Astrocyte (in vitro differentiated cells and primary cell): Measurements from ENCODE around the gene ETNK1. TPM values are rescaled to one million over a fixed set of nuclear protein-coding genes. Genes with fewer than 3 reads are reported as not detected.
A peak's percentile ranks its signal among the peaks of the same experiment; 100 is the strongest.

Experiments
- DNase-seq: peaks from one replicate; pipeline ENCODE4 v3.0.0-alpha.2; 2010; ENCODE audit warnings: low read depth
- FAIRE-seq: peaks from 2 replicates; lab custom pipeline; 2011; peaks lifted over from hg19 to GRCh38; lab: Jason Lieb, UNC
- H2AFZ ChIP-seq: 2 replicates; pipeline ENCODE4 v1.6.0; 2012; ENCODE audit warnings: low read depth, low read length, inconsistent platforms
- H3K27ac ChIP-seq: 2 replicates; pipeline ENCODE4 v1.5.1; 2011; ENCODE audit warnings: low read depth, low read length, inconsistent platforms
- H3K27me3 ChIP-seq: 2 replicates; pipeline ENCODE4 v1.6.0; 2011; ENCODE audit warnings: low read length, inconsistent platforms; ENCODE audit not compliant: insufficient read depth
- H3K36me3 ChIP-seq: 2 replicates; pipeline ENCODE4 v1.5.1; 2011; ENCODE audit warnings: low read length, inconsistent platforms; ENCODE audit not compliant: insufficient read depth
- H3K4me1 ChIP-seq: 2 replicates; pipeline ENCODE4 v1.5.1; 2011; ENCODE audit warnings: low read length, inconsistent platforms; ENCODE audit not compliant: insufficient read depth
- H3K4me2 ChIP-seq: 2 replicates; pipeline ENCODE4 v1.6.0; 2012; ENCODE audit warnings: low read length, inconsistent platforms
- H3K4me3 ChIP-seq: 2 replicates; pipeline ENCODE4 v1.5.1; 2011; ENCODE audit warnings: low read depth, mild to moderate bottlenecking, low read length, inconsistent platforms; ENCODE audit not compliant: insufficient read depth
- H3K79me2 ChIP-seq: 2 replicates; pipeline ENCODE4 v1.6.0; 2012; ENCODE audit warnings: mild to moderate bottlenecking, low read length, inconsistent platforms; ENCODE audit not compliant: insufficient read depth
- H3K9ac ChIP-seq: 2 replicates; pipeline ENCODE4 v1.6.0; 2012; ENCODE audit warnings: mild to moderate bottlenecking, low read length, inconsistent platforms
- H3K9me3 ChIP-seq: 2 replicates; pipeline ENCODE4 v1.5.1; 2012; ENCODE audit warnings: low read depth, mild to moderate bottlenecking, low read length, inconsistent platforms; ENCODE audit not compliant: insufficient read depth
- H4K20me1 ChIP-seq: 2 replicates; pipeline ENCODE4 v1.6.0; 2012; ENCODE audit warnings: low read length, inconsistent platforms; ENCODE audit not compliant: insufficient read depth
- H3K27ac Mint-ChIP-seq: one replicate; pipeline ENCODE4 v1.8.0; 2021; ENCODE audit warnings: mild to moderate bottlenecking, mixed read lengths; ENCODE audit not compliant: unreplicated experiment
- H3K27me3 Mint-ChIP-seq: one replicate; pipeline ENCODE4 v1.8.0; 2021; ENCODE audit warnings: low read depth, mixed read lengths; ENCODE audit not compliant: unreplicated experiment
- H3K36me3 Mint-ChIP-seq: one replicate; pipeline ENCODE4 v1.8.0; 2021; ENCODE audit warnings: low read depth, mixed read lengths; ENCODE audit not compliant: unreplicated experiment
- H3K4me1 Mint-ChIP-seq: one replicate; pipeline ENCODE4 v1.8.0; 2021; ENCODE audit warnings: low read depth, mixed read lengths; ENCODE audit not compliant: unreplicated experiment
- H3K4me3 Mint-ChIP-seq: one replicate; pipeline ENCODE4 v1.8.0; 2021; ENCODE audit warnings: mild to moderate bottlenecking, moderate library complexity, mixed read lengths; ENCODE audit not compliant: unreplicated experiment
- H3K9me3 Mint-ChIP-seq: one replicate; pipeline ENCODE4 v1.8.0; 2021; ENCODE audit warnings: mild to moderate bottlenecking, mixed read lengths; ENCODE audit not compliant: unreplicated experiment
- EZH2 ChIP-seq: IDR thresholded peaks from 2 replicates; pipeline ENCODE4 v1.6.1; 2012; ENCODE audit warnings: mild to moderate bottlenecking, low read length, inconsistent platforms; ENCODE audit not compliant: insufficient read depth
- total RNA-seq: library from RNA; stranded (reverse); gene quantifications from 2 replicates; pipeline ENCODE4 v1.2.1, GENCODE V29; 2021
- TF ChIP-seq, protein P1 (sequence below): IDR thresholded peaks from 2 replicates; pipeline ENCODE4 v1.5.1; 2011; ENCODE audit warnings: low read depth, mild to moderate bottlenecking, inconsistent platforms, low read length, moderate library complexity; ENCODE audit not compliant: insufficient read depth

The ETNK1 gene
- total RNA-seq, 1 donor from 2014 or later: 50.0 TPM

DNA sequence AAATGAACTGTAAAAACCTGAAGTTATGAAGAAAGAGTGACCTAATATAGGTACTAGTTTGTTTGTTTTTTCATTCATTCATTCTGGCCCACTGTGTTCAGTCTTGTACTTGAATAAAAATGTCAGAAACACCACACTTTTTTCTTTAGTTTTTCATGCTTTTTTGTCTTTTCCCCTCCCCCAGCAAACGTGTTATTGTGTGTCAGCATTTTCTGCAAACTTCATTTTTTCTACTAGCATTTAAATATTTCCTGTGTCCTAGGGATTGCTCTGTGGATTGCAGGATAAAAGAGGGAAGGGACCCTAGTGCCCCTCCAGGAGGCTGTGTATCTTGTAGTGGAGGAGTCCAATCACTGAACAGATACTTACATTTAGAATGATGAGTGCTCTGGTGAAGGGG is 42.2 kb downstream of the ETNK1 start:
- H3K9ac ChIP-seq: no peak overlapping the region
- H3K27ac Mint-ChIP-seq: no peak overlapping the region
- H3K27ac ChIP-seq: no peak overlapping the region
- H4K20me1 ChIP-seq: no peaks in the 10 kb centered on the region
- no peak overlapping the region for H3K4me2 ChIP-seq
- no peaks in the 10 kb centered on the region for H3K36me3 Mint-ChIP-seq
- no peak for FAIRE-seq
- H3K36me3 ChIP-seq: peaks cover 9% of the 10 kb centered on the region
- no peaks in the 10 kb centered on the region for H3K27me3 Mint-ChIP-seq
- no peak overlapping the region for H3K4me3 Mint-ChIP-seq
- no peak for TF ChIP-seq EZH2
- TF ChIP-seq, protein P1, sequence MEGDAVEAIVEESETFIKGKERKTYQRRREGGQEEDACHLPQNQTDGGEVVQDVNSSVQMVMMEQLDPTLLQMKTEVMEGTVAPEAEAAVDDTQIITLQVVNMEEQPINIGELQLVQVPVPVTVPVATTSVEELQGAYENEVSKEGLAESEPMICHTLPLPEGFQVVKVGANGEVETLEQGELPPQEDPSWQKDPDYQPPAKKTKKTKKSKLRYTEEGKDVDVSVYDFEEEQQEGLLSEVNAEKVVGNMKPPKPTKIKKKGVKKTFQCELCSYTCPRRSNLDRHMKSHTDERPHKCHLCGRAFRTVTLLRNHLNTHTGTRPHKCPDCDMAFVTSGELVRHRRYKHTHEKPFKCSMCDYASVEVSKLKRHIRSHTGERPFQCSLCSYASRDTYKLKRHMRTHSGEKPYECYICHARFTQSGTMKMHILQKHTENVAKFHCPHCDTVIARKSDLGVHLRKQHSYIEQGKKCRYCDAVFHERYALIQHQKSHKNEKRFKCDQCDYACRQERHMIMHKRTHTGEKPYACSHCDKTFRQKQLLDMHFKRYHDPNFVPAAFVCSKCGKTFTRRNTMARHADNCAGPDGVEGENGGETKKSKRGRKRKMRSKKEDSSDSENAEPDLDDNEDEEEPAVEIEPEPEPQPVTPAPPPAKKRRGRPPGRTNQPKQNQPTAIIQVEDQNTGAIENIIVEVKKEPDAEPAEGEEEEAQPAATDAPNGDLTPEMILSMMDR: no peak
- no peaks in the 10 kb centered on the region for H3K27me3 ChIP-seq
- no peaks in the 10 kb centered on the region for H3K4me1 Mint-ChIP-seq
- no peak for DNase-seq
- H3K4me1 ChIP-seq: no peaks in the 10 kb centered on the region
- H3K9me3 ChIP-seq: no peaks in the 10 kb centered on the region
- H3K9me3 Mint-ChIP-seq: no peaks in the 10 kb centered on the region
- H3K4me3 ChIP-seq: no peak overlapping the region
- no peak overlapping the region for H2AFZ ChIP-seq
- no peaks in the 10 kb centered on the region for H3K79me2 ChIP-seq

DNA sequence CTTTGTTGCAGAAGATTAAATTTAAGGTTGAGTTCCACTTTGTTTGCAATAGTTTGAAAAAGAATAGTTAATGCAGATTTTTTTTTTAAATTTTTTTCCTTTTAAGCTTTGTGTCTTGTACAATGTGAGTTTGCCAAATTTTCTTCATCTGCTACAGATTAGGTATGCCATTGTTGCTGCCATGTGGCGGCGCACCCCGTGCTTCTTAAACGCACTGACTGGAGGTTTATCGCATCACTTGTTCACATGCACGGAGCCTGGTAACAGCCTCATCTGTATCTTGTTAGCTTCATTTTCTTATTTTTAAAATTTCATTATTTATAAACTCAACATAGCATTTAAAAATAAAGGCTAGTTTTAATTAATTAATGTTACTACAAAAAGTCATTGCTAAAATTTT is 43.5 kb downstream of the ETNK1 start:
- Histone ChIP-seq H3K27ac (no peak overlapping the region), H3K4me1 (peaks cover 5% of the 10 kb centered on the region), H3K79me2 (no peaks in the 10 kb centered on the region), H3K4me3 (no peak overlapping the region), H2AFZ (no peak overlapping the region), H3K9me3 (no peaks in the 10 kb centered on the region), H3K36me3 (peaks cover 5% of the 10 kb centered on the region), H4K20me1 (no peaks in the 10 kb centered on the region), H3K27me3 (no peaks in the 10 kb centered on the region), H3K4me2 (no peak overlapping the region), H3K9ac (no peak overlapping the region)
- Mint-ChIP-seq H3K36me3 (no peaks in the 10 kb centered on the region), H3K4me1 (peaks cover 10% of the 10 kb centered on the region), H3K27me3 (no peaks in the 10 kb centered on the region), H3K4me3 (no peak overlapping the region), H3K27ac (no peak overlapping the region), H3K9me3 (no peaks in the 10 kb centered on the region)
- DNase-seq (no peak), FAIRE-seq (no peak)
- TF ChIP-seq, protein P1: no peak

DNA sequence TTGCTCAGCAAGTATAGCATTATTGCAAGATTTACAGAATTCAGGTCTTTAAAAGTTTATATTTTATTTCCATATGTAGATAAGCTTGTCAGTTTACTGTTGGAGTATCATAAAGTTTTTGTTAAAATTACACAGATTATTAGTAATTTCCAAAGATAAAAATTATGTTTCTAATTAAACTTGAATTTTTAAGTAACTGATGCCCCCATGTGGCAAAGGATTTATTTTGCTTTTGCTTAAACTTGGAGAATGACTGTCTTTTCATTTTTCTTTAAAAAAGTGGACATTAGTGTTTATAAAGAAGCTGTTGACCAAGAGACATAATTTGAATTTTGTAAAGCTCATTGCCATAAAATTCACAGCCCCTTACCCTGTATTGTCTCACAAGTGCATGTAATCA is 45.8 kb downstream of the ETNK1 start:
- no peak overlapping the region for H3K27ac ChIP-seq
- Mint-ChIP-seq H3K9me3 (no peaks in the 10 kb centered on the region), H3K4me3 (no peak overlapping the region), H3K27me3 (no peaks in the 10 kb centered on the region), H3K36me3 (peaks cover 2% of the 10 kb centered on the region), H3K4me1 (peaks cover 14% of the 10 kb centered on the region), H3K27ac (no peak overlapping the region)
- peaks cover 6% of the 10 kb centered on the region for H3K4me1 ChIP-seq
- H3K36me3 ChIP-seq: peaks cover 5% of the 10 kb centered on the region
- H3K9me3 ChIP-seq: no peaks in the 10 kb centered on the region
- no peak overlapping the region for H3K4me3 ChIP-seq
- H3K4me2 ChIP-seq: no peak overlapping the region
- peaks cover 4% of the 10 kb centered on the region for H3K79me2 ChIP-seq
- no peak overlapping the region for H3K9ac ChIP-seq
- no peak overlapping the region for H2AFZ ChIP-seq
- DNase-seq (no peak), FAIRE-seq (peak; percentile 23)
- no peaks in the 10 kb centered on the region for H4K20me1 ChIP-seq
- H3K27me3 ChIP-seq: no peaks in the 10 kb centered on the region
- no peak for TF ChIP-seq EZH2
- TF ChIP-seq, protein P1: peak; percentile 19
